Renal cortical epithelial cell (primary cell): ENCODE data around the gene BIRC7. TPM values are rescaled to one million over a fixed set of nuclear protein-coding genes. Genes with fewer than 3 reads are reported as not detected.

Experiments
- DNase-seq: peaks from one replicate; pipeline ENCODE4 v3.0.0-alpha.2; 2011; ENCODE audit warnings: low read depth
- total RNA-seq: library from RNA; depleted of rRNA; stranded (reverse); fragments of >200 nt; gene quantifications from 2 replicates; pipeline ENCODE4 v1.2.3, GENCODE V29; 2014

BIRC7 gene
- total RNA-seq, 1 donor from 2014 or later = 0.15 TPM

- DNase-seq = no peak
Measured at GRCh38 chr20:63265891-63266515, 30.3 kb downstream of the BIRC7 start.

- no peak for DNase-seq
Measured at GRCh38 chr20:63267691-63268090, 32.0 kb downstream of the BIRC7 start.

GRCh38 chr20:63268256-63268655 is 32.6 kb downstream of the BIRC7 start:
- no peak for DNase-seq

GRCh38 chr20:63268671-63269439 is 33.1 kb downstream of the BIRC7 start:
- peak; percentile 54 for DNase-seq

GRCh38 chr20:63269724-63270123 is 34.0 kb downstream of the BIRC7 start:
- DNase-seq = no peak

- no peak for DNase-seq
Measured at GRCh38 chr20:63270606-63271325, 35.1 kb downstream of the BIRC7 start.

GRCh38 chr20:63272105-63273058 is 36.7 kb downstream of the BIRC7 start, which contains the start of gene ARFGAP1:
TSS of gene ARFGAP1 (plus strand) at chr20:63272813. CDS start at chr20:63275581, 2,768 bp downstream.
- peak; percentile 69 for DNase-seq

- DNase-seq = no peak
Measured at GRCh38 chr20:63273059-63273579, 37.4 kb downstream of the BIRC7 start.

- DNase-seq = peak; percentile 79
Measured at GRCh38 chr20:63273635-63274380, 38.1 kb downstream of the BIRC7 start.

GRCh38 chr20:63274381-63275228 is 38.9 kb downstream of the BIRC7 start:
- DNase-seq = peak; percentile 6

GRCh38 chr20:63275825-63276224 is 40.1 kb downstream of the BIRC7 start:
- DNase-seq = no peak

- DNase-seq = no peak
Measured at GRCh38 chr20:63276956-63277355, 41.3 kb downstream of the BIRC7 start.

- no peak for DNase-seq
Measured at GRCh38 chr20:63277466-63278272, 42.0 kb downstream of the BIRC7 start.

GRCh38 chr20:63278661-63279060 is 43.0 kb downstream of the BIRC7 start:
- no peak for DNase-seq

GRCh38 chr20:63279931-63280330 is 44.2 kb downstream of the BIRC7 start:
- no peak for DNase-seq

- DNase-seq = no peak
Measured at GRCh38 chr20:63280371-63280770, 44.7 kb downstream of the BIRC7 start.

- DNase-seq = no peak
Measured at GRCh38 chr20:63280929-63281545, 45.3 kb downstream of the BIRC7 start.
